PFSK-1 (cell line): Measurements from ENCODE around the gene PTGER3.

Experiments used
- FOXP2 ChIP-seq: optimal IDR thresholded peaks from 2 replicates; pipeline ENCODE3; 2011; ENCODE audit warnings: borderline replicate concordance, control low read depth, inconsistent platforms; ENCODE audit not compliant: insufficient read depth; ENCODE audit errors: extremely low read length, extremely low read depth
- POLR2AphosphoS5 ChIP-seq: IDR thresholded peaks from 2 replicates; pipeline ENCODE4 v1.6.1; 2012; ENCODE audit warnings: low read depth, mild to moderate bottlenecking, control low read depth, low read length, moderate library complexity
- SIN3A ChIP-seq: IDR thresholded peaks from 2 replicates; pipeline ENCODE4 v1.6.1; 2012; ENCODE audit warnings: mild to moderate bottlenecking, low read length, moderate library complexity, borderline replicate concordance; ENCODE audit not compliant: insufficient read depth
- TAF1 ChIP-seq: IDR thresholded peaks from 2 replicates; pipeline ENCODE4 v1.6.1; 2012; ENCODE audit warnings: low read length, control low read depth, borderline replicate concordance; ENCODE audit not compliant: insufficient read depth
- TF ChIP-seq, protein P1 (sequence below), 2 experiments: IDR thresholded peaks; 2 replicates each; pipeline versions ENCODE4 v1.6.1 to v1.8.0; 2011 to 2012; ENCODE audit warnings: low read depth in 2 of 2, low read length in 2 of 2, control low read depth in 1 of 2, inconsistent platforms in 1 of 2, mild to moderate bottlenecking in 1 of 2, moderate library complexity in 1 of 2; ENCODE audit not compliant: insufficient read depth in 1 of 2

The PTGER3 gene

DNA sequence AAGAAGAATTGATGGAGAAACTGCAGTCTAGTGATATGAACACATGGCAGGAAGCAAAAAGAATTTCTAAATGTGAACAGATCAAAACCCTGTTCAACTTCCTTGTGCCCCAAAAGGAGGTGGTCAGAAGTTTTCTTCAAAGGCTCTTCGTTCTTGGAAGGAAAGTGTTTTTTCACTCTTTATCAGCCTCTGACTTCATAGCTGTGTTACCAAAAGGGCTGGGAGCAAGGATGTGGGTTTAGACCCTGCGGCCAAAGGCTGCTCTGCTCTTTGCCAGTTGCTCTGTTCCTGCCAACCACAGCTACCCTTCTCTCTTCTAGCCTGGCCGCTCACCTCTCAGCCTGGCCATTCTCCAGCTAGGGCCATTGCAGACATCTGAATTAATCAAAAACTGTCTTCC is 53.8 kb downstream of the PTGER3 start:
- TF ChIP-seq POLR2AphosphoS5 (no peak), FOXP2 (no peak)
- TF ChIP-seq, protein P1, sequence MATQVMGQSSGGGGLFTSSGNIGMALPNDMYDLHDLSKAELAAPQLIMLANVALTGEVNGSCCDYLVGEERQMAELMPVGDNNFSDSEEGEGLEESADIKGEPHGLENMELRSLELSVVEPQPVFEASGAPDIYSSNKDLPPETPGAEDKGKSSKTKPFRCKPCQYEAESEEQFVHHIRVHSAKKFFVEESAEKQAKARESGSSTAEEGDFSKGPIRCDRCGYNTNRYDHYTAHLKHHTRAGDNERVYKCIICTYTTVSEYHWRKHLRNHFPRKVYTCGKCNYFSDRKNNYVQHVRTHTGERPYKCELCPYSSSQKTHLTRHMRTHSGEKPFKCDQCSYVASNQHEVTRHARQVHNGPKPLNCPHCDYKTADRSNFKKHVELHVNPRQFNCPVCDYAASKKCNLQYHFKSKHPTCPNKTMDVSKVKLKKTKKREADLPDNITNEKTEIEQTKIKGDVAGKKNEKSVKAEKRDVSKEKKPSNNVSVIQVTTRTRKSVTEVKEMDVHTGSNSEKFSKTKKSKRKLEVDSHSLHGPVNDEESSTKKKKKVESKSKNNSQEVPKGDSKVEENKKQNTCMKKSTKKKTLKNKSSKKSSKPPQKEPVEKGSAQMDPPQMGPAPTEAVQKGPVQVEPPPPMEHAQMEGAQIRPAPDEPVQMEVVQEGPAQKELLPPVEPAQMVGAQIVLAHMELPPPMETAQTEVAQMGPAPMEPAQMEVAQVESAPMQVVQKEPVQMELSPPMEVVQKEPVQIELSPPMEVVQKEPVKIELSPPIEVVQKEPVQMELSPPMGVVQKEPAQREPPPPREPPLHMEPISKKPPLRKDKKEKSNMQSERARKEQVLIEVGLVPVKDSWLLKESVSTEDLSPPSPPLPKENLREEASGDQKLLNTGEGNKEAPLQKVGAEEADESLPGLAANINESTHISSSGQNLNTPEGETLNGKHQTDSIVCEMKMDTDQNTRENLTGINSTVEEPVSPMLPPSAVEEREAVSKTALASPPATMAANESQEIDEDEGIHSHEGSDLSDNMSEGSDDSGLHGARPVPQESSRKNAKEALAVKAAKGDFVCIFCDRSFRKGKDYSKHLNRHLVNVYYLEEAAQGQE (IDR thresholded peaks at IDR 0.05; ENCODE audit: insufficient read depth in 1 of 2, low read depth in 2 of 2, low read length in 2 of 2) = no peak

DNA sequence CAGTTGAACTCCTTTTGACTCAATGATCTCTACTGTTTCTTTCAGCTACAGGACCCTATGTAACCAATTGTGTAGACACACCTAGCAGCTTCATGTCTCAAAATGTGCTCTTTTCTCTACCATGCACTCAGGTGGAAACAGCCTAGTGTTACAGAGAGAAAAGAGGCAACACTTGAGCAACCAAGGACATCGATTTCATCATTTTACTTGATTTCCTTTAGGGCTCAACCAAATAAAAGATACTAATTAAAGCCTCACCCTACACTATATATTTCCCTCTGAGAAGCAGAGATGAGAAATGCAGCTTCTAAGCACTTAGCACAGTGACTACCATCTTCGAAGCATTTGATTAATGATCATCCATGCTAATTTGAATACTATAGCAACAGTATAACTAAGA is 55.1 kb downstream of the PTGER3 start:
- TF ChIP-seq POLR2AphosphoS5 = no peak

DNA sequence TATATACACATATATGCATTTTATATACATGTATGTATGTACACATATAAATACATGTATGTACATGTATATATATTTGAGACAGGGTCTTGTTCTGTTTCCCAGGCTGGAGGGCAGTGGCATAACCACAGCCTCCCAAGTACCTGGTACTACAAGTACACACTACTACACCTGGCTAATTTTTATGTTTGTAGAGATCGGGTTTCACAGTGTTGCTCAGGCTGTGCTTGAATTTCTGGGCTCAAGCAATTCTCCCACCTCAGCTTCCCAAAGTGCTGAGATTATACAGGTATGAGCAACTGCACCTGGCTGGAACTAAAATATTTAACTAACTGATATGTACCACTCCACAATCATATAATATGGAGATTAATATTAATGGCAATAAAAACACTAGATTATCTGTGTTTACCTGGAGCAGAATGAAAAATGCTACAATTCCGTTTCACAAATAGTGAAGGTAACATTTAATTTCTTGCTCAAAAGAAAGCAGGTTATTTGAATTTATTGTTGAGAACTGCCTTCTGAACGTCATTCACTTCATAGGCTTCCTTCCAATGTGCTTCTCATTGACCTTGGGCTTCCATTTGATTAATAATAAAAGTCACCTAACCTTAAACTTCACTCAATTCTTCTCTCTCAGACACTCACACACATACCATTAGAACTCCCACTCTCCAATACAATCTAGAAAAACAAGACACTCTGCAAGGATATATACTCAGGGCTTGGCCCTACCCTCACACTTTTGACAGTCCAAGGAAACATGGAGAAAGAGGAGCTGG is 57.0 kb downstream of the PTGER3 start:
- no peak for TF ChIP-seq POLR2AphosphoS5
- no peak for TF ChIP-seq SIN3A
- no peak for TF ChIP-seq TAF1
- TF ChIP-seq, protein P1 (IDR thresholded peaks at IDR 0.05; ENCODE audit: insufficient read depth in 1 of 2, low read depth in 2 of 2, low read length in 2 of 2) = no peak
- no peak for TF ChIP-seq FOXP2

DNA sequence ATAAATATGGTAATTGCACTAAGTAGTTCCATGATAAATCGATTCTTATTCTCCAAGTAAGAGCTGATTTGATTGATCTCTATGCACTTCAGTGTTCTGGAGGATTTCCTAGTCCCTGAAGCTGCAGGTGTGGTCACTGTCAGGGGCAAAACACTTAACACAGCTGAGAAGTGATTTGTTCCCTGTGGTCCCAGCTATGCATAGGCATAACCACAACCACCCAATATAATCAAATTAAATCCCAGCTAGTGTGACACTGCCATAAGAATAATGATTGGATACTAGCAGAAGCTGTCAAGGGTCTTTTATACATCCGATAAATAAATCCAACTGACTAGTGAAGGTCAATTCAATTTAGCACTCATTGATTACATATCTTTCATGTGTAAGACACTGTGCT is 60.1 kb downstream of the PTGER3 start:
- TF ChIP-seq TAF1 (no peak), POLR2AphosphoS5 (no peak), FOXP2 (no peak), SIN3A (no peak)
- TF ChIP-seq, protein P1 (IDR thresholded peaks at IDR 0.05; ENCODE audit: insufficient read depth in 1 of 2, low read depth in 2 of 2, low read length in 2 of 2) = no peak

DNA sequence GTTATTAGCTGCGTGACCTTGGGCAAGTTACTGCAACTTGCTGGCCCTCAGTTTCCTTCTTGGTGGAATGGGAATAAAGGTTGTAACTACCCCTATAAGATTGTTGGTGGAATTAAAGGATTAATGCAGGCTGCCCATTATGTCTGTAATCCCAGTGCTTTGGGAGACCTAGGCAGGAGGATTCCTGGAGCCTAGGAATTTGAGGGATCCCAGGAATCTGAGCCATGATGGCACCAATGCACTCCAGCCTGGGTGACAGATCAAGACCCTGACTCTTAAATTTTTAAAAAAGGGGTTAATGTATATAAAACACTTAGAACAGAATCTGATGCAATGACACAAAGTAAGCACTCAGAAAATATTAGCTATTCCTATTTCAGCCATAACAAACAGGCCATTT is 67.3 kb downstream of the PTGER3 start:
- TF ChIP-seq FOXP2 = no peak
- TF ChIP-seq, protein P1 (IDR thresholded peaks at IDR 0.05; ENCODE audit: insufficient read depth in 1 of 2, low read depth in 2 of 2, low read length in 2 of 2) = no peak
- TF ChIP-seq POLR2AphosphoS5 = no peak
- no peak for TF ChIP-seq TAF1
- no peak for TF ChIP-seq SIN3A
